ENCODE data around the gene HBA2.
"Not testable (repeated sequence)": the region's sequence is repeated elsewhere in the genome, so short reads cannot be mapped to it uniquely, and the experiment has no call there.

The HBA2 gene

GRCh38 chr16:155031-155398 lies 17.7 kb upstream of the HBA2 start:
- DNase-seq (ENCODE audit: low read depth): no peak

- no peak for DNase-seq (ENCODE audit: low read depth)
These were observed 13.4 kb upstream of the HBA2 start for GRCh38 chr16:159136-159849.

DNA sequence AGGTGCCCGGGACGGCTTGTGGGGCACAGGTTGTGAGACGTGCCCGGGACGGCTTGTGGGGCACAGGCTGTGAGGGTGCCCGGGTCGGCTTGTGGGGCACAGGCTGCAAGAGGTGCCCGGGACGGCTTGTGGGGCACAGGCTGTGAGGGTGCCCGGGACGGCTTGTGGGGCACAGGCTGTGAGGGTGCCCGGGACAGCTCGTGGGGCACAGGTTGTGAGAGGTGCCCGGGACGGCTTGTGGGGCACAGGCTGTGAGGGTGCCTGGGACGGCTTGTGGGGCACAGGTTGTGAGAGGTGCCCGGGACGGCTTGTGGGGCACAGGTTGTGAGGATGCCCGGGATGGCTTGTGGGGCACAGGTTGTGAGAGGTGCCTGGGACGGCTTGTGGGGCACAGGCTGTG lies 12.4 kb upstream of the HBA2 start:
- DNase-seq (ENCODE audit: low read depth): not testable (repeated sequence)

- no peak for DNase-seq (ENCODE audit: low read depth)
These were observed 11.9 kb upstream of the HBA2 start for GRCh38 chr16:160691-161190.

DNA sequence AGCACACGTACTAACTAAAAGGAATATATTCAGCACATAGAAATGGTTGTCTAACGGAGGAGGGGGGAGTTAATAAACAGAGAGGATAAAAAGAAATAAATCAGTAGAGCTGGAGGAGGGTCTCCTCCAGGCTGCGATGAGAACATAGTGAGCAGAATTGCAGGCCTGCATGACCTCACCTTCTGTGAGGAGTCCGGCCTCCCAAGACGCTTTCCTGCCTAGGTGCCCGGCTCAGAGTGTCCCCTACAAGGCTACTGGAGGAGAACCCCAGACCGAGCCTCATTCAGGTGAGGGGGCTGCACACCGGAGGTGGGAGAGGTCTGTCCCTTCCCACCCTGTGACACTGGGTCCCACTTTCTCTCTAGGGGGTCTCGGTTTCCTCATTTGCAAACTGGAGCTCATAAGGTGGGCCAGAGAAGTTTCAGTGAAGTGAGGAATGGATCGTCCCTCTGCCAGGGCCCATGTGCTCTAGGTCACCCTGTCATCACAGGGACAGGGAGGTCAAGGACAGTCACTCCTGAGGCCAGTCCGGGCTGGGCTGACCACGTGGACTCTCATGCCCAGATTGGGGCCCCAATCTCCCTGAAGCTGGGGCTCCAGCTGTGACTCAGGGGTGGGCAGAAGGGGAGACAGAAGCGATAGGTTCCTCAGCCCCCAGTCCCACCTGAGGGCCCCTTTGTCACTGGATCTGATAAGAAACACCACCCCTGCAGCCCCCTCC lies 10.2 kb upstream of the HBA2 start:
- no peak for DNase-seq (ENCODE audit: low read depth)

DNA sequence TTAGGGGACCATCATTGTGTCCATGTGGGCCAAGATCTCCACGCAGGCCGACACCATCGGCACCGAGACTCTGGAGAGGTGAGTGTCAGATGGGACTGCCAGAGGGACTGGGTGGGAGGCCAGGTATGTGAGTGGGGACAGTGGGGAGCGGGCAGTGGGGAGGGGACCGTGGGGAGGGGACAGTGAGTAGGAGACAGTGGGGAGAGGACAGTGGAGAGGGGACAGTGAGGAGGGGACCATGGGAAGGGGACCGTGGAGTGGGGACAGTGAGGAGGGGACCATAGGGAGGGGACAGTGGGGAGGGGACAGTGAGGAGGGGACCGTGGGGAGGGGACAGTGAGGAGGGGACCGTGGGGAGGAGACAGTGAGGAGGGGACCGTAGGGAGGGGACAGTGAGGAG lies 9.5 kb upstream of the HBA2 start:
- not testable (repeated sequence) for DNase-seq (ENCODE audit: low read depth)

GRCh38 chr16:163696-164095 lies 9.0 kb upstream of the HBA2 start:
- DNase-seq (ENCODE audit: low read depth): not testable (repeated sequence)

GRCh38 chr16:164134-164823 lies 8.4 kb upstream of the HBA2 start:
- DNase-seq (ENCODE audit: low read depth): not testable (repeated sequence)

DNA sequence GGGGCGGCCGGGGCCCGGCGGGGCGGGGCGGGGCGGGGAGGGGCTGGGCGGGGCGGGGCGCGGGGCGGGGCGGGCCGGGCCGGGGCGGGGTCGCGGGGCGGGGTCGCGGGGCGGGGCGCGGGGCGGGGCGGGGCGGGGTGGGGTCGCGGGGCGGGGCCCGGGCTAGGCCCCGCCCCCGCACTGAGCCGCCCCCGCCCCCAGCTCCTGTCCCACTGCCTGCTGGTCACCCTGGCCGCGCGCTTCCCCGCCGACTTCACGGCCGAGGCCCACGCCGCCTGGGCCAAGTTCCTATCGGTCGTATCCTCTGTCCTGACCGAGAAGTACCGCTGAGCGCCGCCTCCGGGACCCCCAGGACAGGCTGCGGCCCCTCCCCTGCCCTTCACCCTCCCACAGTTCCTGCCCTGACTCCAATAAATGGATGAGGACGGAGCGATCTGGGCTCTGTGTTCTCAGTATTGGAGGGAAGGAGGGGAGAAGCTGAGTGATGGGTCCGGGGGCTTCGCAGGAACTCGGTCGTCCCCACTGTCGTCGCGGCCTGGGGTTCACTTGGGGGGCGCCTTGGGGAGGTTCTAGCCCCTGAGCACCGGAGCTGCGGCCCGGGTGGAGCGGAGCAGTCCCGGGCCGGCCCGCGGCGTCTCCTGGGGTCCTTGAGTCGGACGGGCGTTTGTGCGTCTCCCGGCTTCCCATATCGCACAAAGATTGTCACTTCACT lies 7.7 kb upstream of the HBA2 start:
- no peak for DNase-seq (ENCODE audit: low read depth)

DNA sequence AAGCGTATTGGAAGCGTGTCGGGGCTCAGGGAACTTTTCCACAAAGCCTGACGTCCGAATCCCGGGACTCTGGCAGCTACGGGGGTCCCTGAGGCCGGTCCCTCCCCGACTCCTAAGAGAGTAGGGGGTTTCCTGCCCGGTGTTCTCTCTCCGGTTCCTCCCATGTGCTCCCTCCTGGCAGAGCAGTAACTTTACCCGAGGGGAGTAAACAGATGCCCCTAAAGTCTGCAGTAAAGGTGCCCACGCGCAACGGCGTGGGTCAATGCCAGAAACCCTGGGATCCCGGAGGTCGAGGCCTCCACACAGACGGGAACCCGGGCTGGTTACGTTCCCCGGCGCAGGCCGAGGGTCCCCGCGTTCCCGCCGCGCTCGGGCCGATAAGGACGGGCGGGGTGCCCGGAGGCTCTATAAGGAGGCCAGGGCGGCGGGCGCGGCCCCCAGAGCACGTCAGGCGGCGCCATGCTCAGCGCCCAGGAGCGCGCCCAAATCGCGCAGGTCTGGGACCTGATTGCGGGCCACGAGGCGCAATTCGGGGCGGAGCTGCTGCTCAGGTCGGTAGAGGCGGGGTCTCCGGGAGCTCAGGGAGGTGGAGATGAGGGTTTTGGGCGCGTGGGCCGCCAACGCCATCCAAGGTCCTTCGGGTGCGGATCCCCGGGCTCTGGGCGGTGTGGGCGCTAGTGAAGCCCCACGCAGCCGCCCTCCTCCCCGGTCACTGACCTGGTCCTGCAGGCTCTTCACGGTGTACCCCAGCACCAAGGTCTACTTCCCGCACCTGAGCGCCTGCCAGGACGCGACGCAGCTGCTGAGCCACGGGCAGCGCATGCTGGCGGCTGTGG lies 6.9 kb upstream of the HBA2 start, which contains the start of gene HBM:
HBM (plus strand) TSS at position 440 of the 836 bp plus-strand sequence; CDS start at position 460, 20 bp downstream.
- DNase-seq (ENCODE audit: low read depth): no peak

GRCh38 chr16:166375-167121 lies 6.1 kb upstream of the HBA2 start:
- DNase-seq (ENCODE audit: low read depth): no peak

GRCh38 chr16:167122-167690 lies 5.5 kb upstream of the HBA2 start:
- no peak for DNase-seq (ENCODE audit: low read depth)

- DNase-seq (ENCODE audit: low read depth): no peak
These were observed 4.3 kb upstream of the HBA2 start for GRCh38 chr16:168424-168823.

GRCh38 chr16:169014-169413 lies 3.7 kb upstream of the HBA2 start:
- no peak for DNase-seq (ENCODE audit: low read depth)

DNA sequence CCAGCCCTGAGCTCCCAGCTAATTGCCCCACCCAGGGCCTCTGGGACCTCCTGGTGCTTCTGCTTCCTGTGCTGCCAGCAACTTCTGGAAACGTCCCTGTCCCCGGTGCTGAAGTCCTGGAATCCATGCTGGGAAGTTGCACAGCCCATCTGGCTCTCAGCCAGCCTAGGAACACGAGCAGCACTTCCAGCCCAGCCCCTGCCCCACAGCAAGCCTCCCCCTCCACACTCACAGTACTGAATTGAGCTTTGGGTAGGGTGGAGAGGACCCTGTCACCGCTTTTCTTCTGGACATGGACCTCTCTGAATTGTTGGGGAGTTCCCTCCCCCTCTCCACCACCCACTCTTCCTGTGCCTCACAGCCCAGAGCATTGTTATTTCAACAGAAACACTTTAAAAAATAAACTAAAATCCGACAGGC lies 2.6 kb upstream of the HBA2 start:
- DNase-seq (ENCODE audit: low read depth): not testable (repeated sequence)

- DNase-seq (ENCODE audit: low read depth): no peak
These were observed 1.9 kb upstream of the HBA2 start for GRCh38 chr16:170788-171187.

GRCh38 chr16:173211-173854 lies 657 bp downstream of the HBA2 start:
- DNase-seq (ENCODE audit: low read depth): not testable (repeated sequence)

- DNase-seq (ENCODE audit: low read depth): not testable (repeated sequence)
These were observed 1.5 kb downstream of the HBA2 start for GRCh38 chr16:173928-174769.
